ENCODE results near the gene NIBAN1.

DNA sequence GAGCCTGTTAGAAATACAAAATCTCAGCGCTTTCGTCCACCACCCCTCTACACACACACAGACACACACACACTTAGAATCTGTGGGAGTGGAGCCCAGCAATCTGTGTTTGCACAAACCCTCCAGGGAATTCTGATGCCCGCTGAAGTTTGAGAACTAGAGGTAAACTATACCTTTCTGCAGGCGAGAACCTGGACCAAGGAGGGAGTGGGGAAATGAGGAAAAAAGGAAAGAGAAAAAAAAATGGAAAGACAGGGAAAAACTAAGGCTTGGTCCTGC lies 468 bp upstream of the NIBAN1 start:
- TF ChIP-seq CTCF (IDR thresholded peaks at IDR 0.05) (no peak), POLR2A (IDR thresholded peaks at IDR 0.05) (no peak), EP300 (IDR thresholded peaks at IDR 0.05) (no peak), POLR2AphosphoS5 (IDR thresholded peaks at IDR 0.05) (no peak)

All from suprapubic skin (tissue), 4 donors.